ENCODE results near the gene CFAP77. TPM values are rescaled to one million over a fixed set of nuclear protein-coding genes. Genes with fewer than 3 reads are reported as not detected.

CFAP77 gene
- total and polyA plus RNA-seq, 2 of the 8 experiments (the other 6 are each of a cell fraction or from before 2014, with no cell fraction given), result 0.63 to 0.97 TPM

DNA sequence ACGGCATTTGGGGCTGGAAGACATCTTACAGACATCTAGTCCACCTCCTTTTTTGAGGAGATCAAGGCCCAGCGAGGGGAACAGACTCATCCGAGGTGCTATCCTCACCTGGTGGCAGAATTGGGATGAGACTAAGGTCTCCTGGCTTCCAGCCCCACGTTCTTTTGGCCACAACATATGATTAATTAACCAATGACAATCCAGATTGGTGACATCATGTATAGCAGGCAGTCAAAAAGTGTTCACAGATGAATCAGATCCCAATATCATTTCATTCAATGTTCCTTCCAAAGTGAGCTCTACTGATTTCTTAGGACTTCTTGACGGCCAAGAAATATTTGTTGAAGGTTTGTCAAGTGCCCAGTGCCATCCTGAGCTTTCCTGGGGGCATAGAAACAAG, 3.9 kb downstream of the CFAP77 start:
- H2BK20ac ChIP-seq (ENCODE audit: low read length), result no peak overlapping the region
- no peak overlapping the region for H4K91ac ChIP-seq (replicated peaks; ENCODE audit: insufficient read length, low read length)
- H3K4ac ChIP-seq (replicated peaks; ENCODE audit: insufficient read length, low read depth, low read length), result no peak overlapping the region
- H2BK12ac ChIP-seq (ENCODE audit: low read depth, low read length), result no peak overlapping the region
- H3K4me1 ChIP-seq (replicated peaks in 1 of 4; ENCODE audit: control insufficient read depth in 3 of 4, insufficient read depth in 4 of 4, low read length in 3 of 4), result peaks cover 6 to 13% (median 6%) of the 10 kb centered on the region in 4 experiments; a peak in 6 of 7 replicates
- no peaks in the 10 kb centered on the region for H3K36me3 ChIP-seq (ENCODE audit: control insufficient read depth in 2 of 4, insufficient read depth in 4 of 4, low read length in 3 of 4)
- H3K79me1 ChIP-seq (ENCODE audit: low read depth, low read length), result no peaks in the 10 kb centered on the region
- ChIA-PET POLR2A (ENCODE audit: partially characterized antibody) (interaction anchor here (1.1 to 1.4 kb wide), 2 partner anchors 12 to 14 kb away, joined by 3 read pairs; no protein-coding TSS in a partner anchor), CTCF (ENCODE audit: partially characterized antibody) (interaction anchor here (0.6 to 4.6 kb wide), 24 partner anchors 10 to 1171 kb away, joined by 3 to 71 read pairs (median 3); no protein-coding TSS in a partner anchor)
- no peak overlapping the region for H2BK5ac ChIP-seq (ENCODE audit: low read depth, low read length)
- 82% methylated on average over 5 of the region's 5 CpGs; no CpG with 5 or more reads in 1 of the 2 experiments for WGBS, 2 experiments (ENCODE audit: extremely low coverage in 1 of 2, insufficient coverage in 1 of 2, insufficient read length in 1 of 2, insufficient replicate concordance in 2 of 2, low coverage in 1 of 2, low lambda C conversion rate in 2 of 2, missing lambda C conversion rate in 1 of 2)
- H2AK5ac ChIP-seq (ENCODE audit: low read depth, low read length), result no peak overlapping the region
- H3K23ac ChIP-seq (ENCODE audit: insufficient read length), result no peak overlapping the region
- no peak overlapping the region for H4K8ac ChIP-seq (ENCODE audit: extremely low read depth, insufficient read depth, low read length)
- H3K56ac ChIP-seq (replicated peaks; ENCODE audit: insufficient read length, low read depth, low read length), result no peak overlapping the region
- H3K27me3 ChIP-seq (replicated peaks in 1 of 4; ENCODE audit: control insufficient read depth in 3 of 4, extremely low read depth in 1 of 4, insufficient read depth in 3 of 4, low read length in 3 of 4), result peaks cover 1 to 16% (median 13%) of the 10 kb centered on the region in 4 experiments; a peak in 6 of 7 replicates
- peaks cover 0 to 3% of the 10 kb centered on the region in 2 experiments for H4K20me1 ChIP-seq (replicated peaks in 1 of 2; ENCODE audit: control insufficient read depth in 1 of 2, insufficient read depth in 2 of 2, low read length in 2 of 2)
- H3K9me3 ChIP-seq (ENCODE audit: insufficient read depth in 2 of 2, low read depth in 1 of 2, low read length in 1 of 2), result no peaks in the 10 kb centered on the region; a peak in 1 of 4 replicates
- no peak overlapping the region for H3K18ac ChIP-seq (ENCODE audit: extremely low read depth, low read length)
- H4K5ac ChIP-seq (ENCODE audit: insufficient read length, low read depth, low read length), result no peak overlapping the region
- H3K27ac ChIP-seq (ENCODE audit: low read depth, low read length), result no peak overlapping the region
- no peak overlapping the region for H3K4me2 ChIP-seq (ENCODE audit: insufficient read depth in 1 of 2, low read depth in 2 of 2, low read length in 2 of 2)
- H3K23me2 ChIP-seq (ENCODE audit: low read depth, low read length), result peaks cover 8% of the 10 kb centered on the region; the same call in 1 of the 2 replicates
- no peak overlapping the region for H3K9ac ChIP-seq (replicated peaks in 1 of 4; ENCODE audit: extremely low read depth in 1 of 4, low read depth in 3 of 4, low read length in 3 of 4)
- no peak for DNase-seq (ENCODE audit: low read depth in 1 of 2, low spot score in 2 of 2)
- H3K79me2 ChIP-seq (ENCODE audit: control insufficient read depth in 1 of 2, insufficient read depth in 2 of 2, low read length in 2 of 2), result no peaks in the 10 kb centered on the region
- H3K14ac ChIP-seq (ENCODE audit: insufficient read length), result no peak overlapping the region
- H3K4me3 ChIP-seq (ENCODE audit: extremely low read depth in 1 of 4, insufficient read depth in 2 of 4, low read depth in 3 of 4, low read length in 4 of 4), result no peak overlapping the region
- no peak overlapping the region for H2BK15ac ChIP-seq (ENCODE audit: low read length)
- H2BK120ac ChIP-seq (replicated peaks; ENCODE audit: low read depth, low read length), result no peak overlapping the region
- no peak overlapping the region for H2AFZ ChIP-seq (ENCODE audit: low read length)
- no peak for FAIRE-seq
- TF ChIP-seq TBP (IDR thresholded peaks at IDR 0.05; ENCODE audit: low read depth, low read length) (no peak), KDM5A (IDR thresholded peaks at IDR 0.05; ENCODE audit: low read length) (no peak), CBX8 (IDR thresholded peaks at IDR 0.05; ENCODE audit: borderline replicate concordance, low read depth, low read length) (no peak), EZH2 (IDR thresholded peaks at IDR 0.05; ENCODE audit: low read depth, low read length, severe bottlenecking) (no peak), KDM1A (IDR thresholded peaks at IDR 0.05; ENCODE audit: borderline replicate concordance, low read length) (no peak)
- TF ChIP-seq, protein P1, sequence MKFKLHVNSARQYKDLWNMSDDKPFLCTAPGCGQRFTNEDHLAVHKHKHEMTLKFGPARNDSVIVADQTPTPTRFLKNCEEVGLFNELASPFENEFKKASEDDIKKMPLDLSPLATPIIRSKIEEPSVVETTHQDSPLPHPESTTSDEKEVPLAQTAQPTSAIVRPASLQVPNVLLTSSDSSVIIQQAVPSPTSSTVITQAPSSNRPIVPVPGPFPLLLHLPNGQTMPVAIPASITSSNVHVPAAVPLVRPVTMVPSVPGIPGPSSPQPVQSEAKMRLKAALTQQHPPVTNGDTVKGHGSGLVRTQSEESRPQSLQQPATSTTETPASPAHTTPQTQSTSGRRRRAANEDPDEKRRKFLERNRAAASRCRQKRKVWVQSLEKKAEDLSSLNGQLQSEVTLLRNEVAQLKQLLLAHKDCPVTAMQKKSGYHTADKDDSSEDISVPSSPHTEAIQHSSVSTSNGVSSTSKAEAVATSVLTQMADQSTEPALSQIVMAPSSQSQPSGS (IDR thresholded peaks at IDR 0.05; ENCODE audit: low read length), result no peak

Measured in H1 (cell line).